Spinal cord (tissue), 10 donors: ENCODE measurements around the gene GDPD3. TPM values are rescaled to one million over a fixed set of nuclear protein-coding genes. Genes with fewer than 3 reads are reported as not detected.

Experiments
- DNase-seq, 6 donors: peaks; one replicate each; pipeline versions ENCODE4 v3.0.0 to v3.0.0-alpha.2; 2013 to 2015; ENCODE audit warnings: low spot score in 6 of 6, low read depth in 4 of 6
- H3K27ac ChIP-seq: one replicate; pipeline ENCODE4 v1.5.1; 2013; ENCODE audit warnings: low read depth, low read length, control low read depth
- H3K27me3 ChIP-seq: one replicate; pipeline ENCODE4 v1.6.1; 2013; ENCODE audit warnings: low read length; ENCODE audit not compliant: control insufficient read depth, insufficient read depth
- H3K36me3 ChIP-seq: one replicate; pipeline ENCODE4 v1.6.1; 2013; ENCODE audit warnings: low read length; ENCODE audit not compliant: control insufficient read depth, insufficient read depth
- H3K4me1 ChIP-seq: one replicate; pipeline ENCODE4 v1.6.1; 2013; ENCODE audit warnings: low read length; ENCODE audit not compliant: control insufficient read depth, insufficient read depth
- H3K4me3 ChIP-seq: one replicate; pipeline ENCODE4 v1.5.1; 2013; ENCODE audit warnings: low read depth, low read length, control low read depth
- H3K9me3 ChIP-seq: one replicate; pipeline ENCODE4 v1.6.1; 2013; ENCODE audit warnings: low read length; ENCODE audit not compliant: control insufficient read depth, insufficient read depth
- WGBS: methylation state at CpG from one replicate; pipeline ENCODE4 v1.1.5; 2013; ENCODE audit warnings: missing lambda C conversion rate; ENCODE audit not compliant: insufficient coverage; 5-methylcytosine and 5-hydroxymethylcytosine counted together
- polyA plus RNA-seq, 2 donors: library from polyadenylated mRNA; unstranded; fragments of 120-200 nt; gene quantifications; one replicate each; pipeline ENCODE4 v1.2.1, GENCODE V29; 2013; ENCODE audit not compliant: insufficient read length in 2 of 2
- total RNA-seq, 2 donors: library from RNA; depleted of rRNA in 1 of 2; stranded (reverse); fragments of 120-200 nt in 1 of 2; fragments of >200 nt in 1 of 2; gene quantifications; one replicate each; pipeline versions ENCODE4 v1.2.3 to v1.2.4, GENCODE V29; 2013 to 2014
- donor health status: healthy.

The GDPD3 gene
- total and polyA plus RNA-seq, 4 donors = 1.2 to 10.9 (median 5.8) TPM

DNA sequence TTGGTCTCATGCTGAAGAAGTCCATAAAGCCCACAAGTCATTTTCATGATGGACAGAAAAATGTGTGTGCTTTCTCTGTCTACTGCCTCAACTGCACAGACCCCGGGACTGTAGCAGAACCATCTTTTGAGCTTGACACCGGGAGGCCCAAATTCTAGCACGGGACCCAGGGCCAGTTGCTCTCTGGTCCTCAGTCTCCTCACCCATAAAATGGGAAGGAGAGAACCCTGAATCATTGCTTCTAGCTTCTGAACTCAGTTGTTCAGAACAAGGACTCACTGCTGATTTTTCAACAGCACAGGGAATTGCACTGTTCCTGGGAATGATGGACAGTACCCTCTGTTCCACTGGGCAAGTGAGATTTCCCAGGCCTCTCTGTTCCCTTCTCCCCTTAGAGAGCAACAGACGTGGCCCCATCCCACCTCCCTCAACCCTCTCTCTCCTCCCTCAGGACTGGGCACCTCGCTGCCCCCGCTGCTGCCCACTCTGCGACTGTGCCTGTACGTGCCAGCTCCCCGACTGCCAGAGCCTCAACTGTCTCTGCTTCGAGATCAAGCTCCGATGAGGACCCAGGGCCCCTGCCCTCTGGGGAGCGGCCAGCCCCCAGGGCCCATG lies 50.0 kb downstream of the GDPD3 start:
- peaks cover 41% of the 10 kb centered on the region for H3K4me1 ChIP-seq
- H3K27ac ChIP-seq = peak overlapping the region; percentile 98
- WGBS = 43% methylated on average over 12 of the region's 12 CpGs
- H3K4me3 ChIP-seq = peak overlapping the region; percentile 98
- no peaks in the 10 kb centered on the region for H3K9me3 ChIP-seq
- H3K36me3 ChIP-seq = peaks cover 40% of the 10 kb centered on the region
- no peak for DNase-seq
- no peaks in the 10 kb centered on the region for H3K27me3 ChIP-seq

DNA sequence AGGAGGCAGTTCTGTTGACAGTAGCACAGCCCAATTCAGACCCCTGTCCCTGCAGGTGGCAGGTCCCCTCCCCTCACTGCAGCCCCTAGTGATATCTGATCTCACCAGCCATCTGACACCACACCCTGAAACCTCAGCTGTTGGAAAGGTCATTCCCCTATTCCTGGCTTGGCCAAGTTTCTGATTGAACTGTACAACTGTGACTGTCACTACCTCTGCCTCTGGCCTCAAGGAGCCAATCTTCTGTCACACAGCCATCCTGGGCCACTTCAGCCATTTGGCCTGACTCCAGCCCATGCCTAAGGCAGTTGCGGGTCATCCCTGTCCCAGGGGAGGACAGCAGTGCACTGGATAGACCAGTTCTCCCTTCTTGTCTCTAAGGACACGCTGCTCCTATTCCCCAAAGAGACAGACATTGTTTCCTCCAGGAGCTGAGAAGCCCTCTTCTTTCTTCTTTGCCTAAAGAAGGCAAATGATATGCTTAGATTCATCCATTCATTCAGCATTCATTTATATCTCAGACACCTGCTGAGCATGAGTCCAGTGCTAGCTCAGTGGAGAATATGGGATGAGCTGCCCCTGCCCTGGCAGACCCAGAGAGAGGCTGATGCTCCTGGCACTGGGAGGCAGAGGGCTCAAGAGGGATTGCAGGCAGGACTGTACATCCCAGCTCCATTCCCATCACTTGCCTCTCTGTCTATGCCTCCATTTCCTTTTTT lies 52.3 kb downstream of the GDPD3 start:
- no peak for DNase-seq
- Histone ChIP-seq H3K4me3 (no peak overlapping the region), H3K9me3 (no peaks in the 10 kb centered on the region), H3K27me3 (no peaks in the 10 kb centered on the region), H3K36me3 (peaks cover 23% of the 10 kb centered on the region), H3K27ac (no peak overlapping the region), H3K4me1 (peaks cover 23% of the 10 kb centered on the region)
- 25% methylated on average over 1 of the region's 2 CpGs for WGBS

- no peaks in the 10 kb centered on the region for H3K27me3 ChIP-seq
- no peak overlapping the region for H3K4me3 ChIP-seq
- H3K4me1 ChIP-seq = peaks cover 19% of the 10 kb centered on the region
- 65% methylated on average over 3 of the region's 4 CpGs for WGBS
- no peaks in the 10 kb centered on the region for H3K9me3 ChIP-seq
- H3K27ac ChIP-seq = no peak overlapping the region
- H3K36me3 ChIP-seq = peaks cover 28% of the 10 kb centered on the region
- peak in 1 of 6 donors; percentile 46 for DNase-seq
These were observed 53.0 kb downstream of the GDPD3 start for GRCh38 chr16:30060346-30060745.

DNA sequence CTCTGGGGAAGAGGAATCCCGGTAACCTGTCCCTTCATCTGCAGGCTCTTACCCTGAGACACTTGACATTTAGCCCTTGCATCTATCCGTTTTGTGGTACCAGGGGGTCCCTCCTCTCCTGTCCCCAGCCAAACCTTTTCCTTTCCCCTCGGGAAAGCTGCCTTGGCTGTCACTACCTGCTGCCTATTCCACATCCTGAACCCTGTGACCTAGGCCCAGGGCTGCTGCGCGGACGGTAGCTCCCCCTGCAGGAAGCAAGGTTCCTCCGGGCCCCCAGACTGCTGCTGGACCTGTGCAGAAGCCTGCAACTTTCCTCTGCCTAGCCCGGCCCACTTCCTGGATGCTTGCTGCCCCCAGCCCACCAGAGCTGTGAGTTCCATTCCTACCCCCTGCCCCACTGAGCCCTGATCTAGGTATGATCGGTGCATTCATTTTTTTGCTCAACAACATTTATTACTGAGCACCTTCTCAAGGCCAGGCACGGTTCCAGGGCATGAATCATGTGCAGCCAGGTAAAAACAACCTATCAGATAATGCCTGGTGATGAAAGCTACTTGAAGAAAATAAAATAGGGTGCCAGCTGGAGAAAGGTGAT lies 58.3 kb downstream of the GDPD3 start:
- H3K27ac ChIP-seq = no peak overlapping the region
- no peaks in the 10 kb centered on the region for H3K9me3 ChIP-seq
- H3K4me1 ChIP-seq = peaks cover 39% of the 10 kb centered on the region
- DNase-seq = no peak
- no peak overlapping the region for H3K4me3 ChIP-seq
- no peaks in the 10 kb centered on the region for H3K27me3 ChIP-seq
- 27% methylated on average over 9 of the region's 10 CpGs for WGBS
- peaks cover 25% of the 10 kb centered on the region for H3K36me3 ChIP-seq

Other genes with a start within 250 kb of the GDPD3 start
- 10 to 100 TPM; 32.7 to 66.3 TPM for gene SEZ6L2, start 214.0 kb downstream of the GDPD3 start, total RNA-seq
- gene SEZ6L2, start 214.0 kb downstream of the GDPD3 start, polyA plus RNA-seq = 100 to 1,000 TPM; 138 to 155 TPM
- 10 to 100 TPM in 1 of 2 donors, 1 to 10 TPM in 1; 4.2 to 15.1 TPM for gene ASPHD1, start 213.0 kb downstream of the GDPD3 start, total RNA-seq
- gene ASPHD1, start 213.0 kb downstream of the GDPD3 start, polyA plus RNA-seq = 10 to 100 TPM; 49.8 to 52.7 TPM
- gene KCTD13, start 187.3 kb downstream of the GDPD3 start, total RNA-seq = 10 to 100 TPM; 11.0 to 15.4 TPM
- gene KCTD13, start 187.3 kb downstream of the GDPD3 start, polyA plus RNA-seq = 10 to 100 TPM; 64.2 to 79.2 TPM
- 10 to 100 TPM; 32.5 to 83.1 TPM for gene TMEM219, start 151.5 kb downstream of the GDPD3 start, total RNA-seq
- 10 to 100 TPM; 83.5 to 91.4 TPM for gene TMEM219, start 151.5 kb downstream of the GDPD3 start, polyA plus RNA-seq
- gene TAOK2, start 139.7 kb downstream of the GDPD3 start, total RNA-seq = 10 to 100 TPM; 42.2 to 52.3 TPM
- 10 to 100 TPM; 80.6 to 87.1 TPM for gene TAOK2, start 139.7 kb downstream of the GDPD3 start, polyA plus RNA-seq
- 10 to 100 TPM; 12.2 to 13.7 TPM for gene HIRIP3, start 117.9 kb downstream of the GDPD3 start, total RNA-seq
- 10 to 100 TPM; 26.2 to 28.8 TPM for gene HIRIP3, start 117.9 kb downstream of the GDPD3 start, polyA plus RNA-seq
- gene INO80E, start 117.3 kb downstream of the GDPD3 start, total RNA-seq = 10 to 100 TPM; 24.9 to 50.6 TPM
- 10 to 100 TPM; 66.4 to 70.9 TPM for gene INO80E, start 117.3 kb downstream of the GDPD3 start, polyA plus RNA-seq
- gene DOC2A, start 102.5 kb downstream of the GDPD3 start, total RNA-seq = 10 to 100 TPM in 1 of 2 donors, 1 to 10 TPM in 1; 7.6 to 14.8 TPM
- gene DOC2A, start 102.5 kb downstream of the GDPD3 start, polyA plus RNA-seq = 10 to 100 TPM; 60.4 to 61.6 TPM
- not detected for gene C16orf92, start 90.3 kb downstream of the GDPD3 start, total RNA-seq
- gene C16orf92, start 90.3 kb downstream of the GDPD3 start, polyA plus RNA-seq = 1 to 10 TPM in 1 of 2 donors, under 1 TPM in 1; 0.76 to 2.0 TPM
- gene TLCD3B, start 82.3 kb downstream of the GDPD3 start, total RNA-seq = 10 to 100 TPM; 10.2 to 19.2 TPM
- 100 to 1,000 TPM; 119 to 136 TPM for gene TLCD3B, start 82.3 kb downstream of the GDPD3 start, polyA plus RNA-seq
- 100 to 1,000 TPM; 264 to 594 TPM for gene ALDOA, start 47.8 kb downstream of the GDPD3 start, total RNA-seq
- gene ALDOA, start 47.8 kb downstream of the GDPD3 start, polyA plus RNA-seq = 100 to 1,000 TPM; 832 to 849 TPM
- 10 to 100 TPM; 51.6 to 59.6 TPM for gene PPP4C, start 37.5 kb downstream of the GDPD3 start, total RNA-seq
- 100 to 1,000 TPM in 1 of 2 donors, 10 to 100 TPM in 1; 96.0 to 104 TPM for gene PPP4C, start 37.5 kb downstream of the GDPD3 start, polyA plus RNA-seq
- under 1 TPM; 0.20 to 0.99 TPM for gene TBX6, start 21.6 kb downstream of the GDPD3 start, total RNA-seq
- 1 to 10 TPM; 1.0 to 2.7 TPM for gene TBX6, start 21.6 kb downstream of the GDPD3 start, polyA plus RNA-seq
- gene YPEL3, start 17.3 kb downstream of the GDPD3 start, total RNA-seq = 10 to 100 TPM; 30.6 to 40.9 TPM
- gene YPEL3, start 17.3 kb downstream of the GDPD3 start, polyA plus RNA-seq = 100 to 1,000 TPM; 131 to 142 TPM
- 10 to 100 TPM; 25.0 to 42.2 TPM for gene MAPK3, start 9.7 kb upstream of the GDPD3 start, total RNA-seq
- gene MAPK3, start 9.7 kb upstream of the GDPD3 start, polyA plus RNA-seq = 100 to 1,000 TPM; 136 to 144 TPM
- gene CORO1A, start 70.1 kb upstream of the GDPD3 start, total RNA-seq = 10 to 100 TPM; 13.8 to 25.8 TPM
- gene CORO1A, start 70.1 kb upstream of the GDPD3 start, polyA plus RNA-seq = 10 to 100 TPM; 44.8 to 50.6 TPM
- 100 to 1,000 TPM in 1 of 2 donors, 10 to 100 TPM in 1; 10.1 to 102 TPM for gene BOLA2B, start 80.1 kb upstream of the GDPD3 start, total RNA-seq
- 10 to 100 TPM; 37.8 to 45.9 TPM for gene BOLA2B, start 80.1 kb upstream of the GDPD3 start, polyA plus RNA-seq
- gene SLX1A, start 80.3 kb upstream of the GDPD3 start, total RNA-seq = 10 to 100 TPM in 1 of 2 donors, 1 to 10 TPM in 1; 4.5 to 24.0 TPM
- gene SLX1A, start 80.3 kb upstream of the GDPD3 start, polyA plus RNA-seq = 10 to 100 TPM; 32.5 to 47.2 TPM
- 10 to 100 TPM in 1 of 2 donors, 1 to 10 TPM in 1; 1.5 to 17.4 TPM for gene SULT1A3, start 85.7 kb upstream of the GDPD3 start, total RNA-seq
- gene SULT1A3, start 85.7 kb upstream of the GDPD3 start, polyA plus RNA-seq = 10 to 100 TPM; 16.9 to 21.3 TPM
- gene NPIPB13, start 134.9 kb upstream of the GDPD3 start, total RNA-seq = 1 to 10 TPM; 3.0 to 4.3 TPM
- gene NPIPB13, start 134.9 kb upstream of the GDPD3 start, polyA plus RNA-seq = 10 to 100 TPM in 1 of 2 donors, 1 to 10 TPM in 1; 5.6 to 32.5 TPM
- 10 to 100 TPM; 26.7 to 49.9 TPM for gene CD2BP2, start 241.8 kb upstream of the GDPD3 start, total RNA-seq
- 10 to 100 TPM; 60.6 to 63.9 TPM for gene CD2BP2, start 241.8 kb upstream of the GDPD3 start, polyA plus RNA-seq